ENCODE measurements around the gene TSFM.

The TSFM gene

GRCh38 chr12:57744194-57744776 lies 38.3 kb upstream of the TSFM start (continued):
- TF ChIP-seq REST (tag by site-specific recombination; IDR thresholded peaks at IDR 0.05) (no peak), ZBTB17 (tag by site-specific recombination; IDR thresholded peaks at IDR 0.05) (no peak; the same call in 1 of the 2 replicates), ZNF148 (tag by site-specific recombination; IDR thresholded peaks at IDR 0.05; ENCODE audit: borderline replicate concordance) (no peak), ZNF175 (tag by site-specific recombination; IDR thresholded peaks at IDR 0.05) (no peak), ZSCAN4 (tag by site-specific recombination; IDR thresholded peaks at IDR 0.05) (0 out of 2 replicates have a peak, but pooled peaks have one; percentile 24), ZNF449 (tag by site-specific recombination; IDR thresholded peaks at IDR 0.05) (peak; percentile 47; the same call in 1 of the 2 replicates), ZNF521 (tag by site-specific recombination; IDR thresholded peaks at IDR 0.05) (no peak), PATZ1 (tag by site-specific recombination; IDR thresholded peaks at IDR 0.05) (no peak; the same call in 1 of the 2 replicates), ZSCAN5A (tag by site-specific recombination; IDR thresholded peaks at IDR 0.05) (no peak), ZNF664 (tag by site-specific recombination; IDR thresholded peaks at IDR 0.05) (0 out of 2 replicates have a peak, but pooled peaks have one; percentile 46), ZBTB44 (tag by site-specific recombination; IDR thresholded peaks at IDR 0.05) (0 out of 2 replicates have a peak, but pooled peaks have one; percentile 22), ZFP41 (tag by site-specific recombination; IDR thresholded peaks at IDR 0.05; ENCODE audit: borderline replicate concordance) (no peak), OVOL3 (tag by site-specific recombination; IDR thresholded peaks at IDR 0.05) (no peak), ZNF544 (tag by site-specific recombination; IDR thresholded peaks at IDR 0.05) (no peak), ZFP69B (tag by site-specific recombination; IDR thresholded peaks at IDR 0.05) (peak; percentile 69), ZFP3 (tag by site-specific recombination; IDR thresholded peaks at IDR 0.05; ENCODE audit: low read depth) (no peak), ZSCAN18 (tag by site-specific recombination; IDR thresholded peaks at IDR 0.05) (0 out of 2 replicates have a peak, but pooled peaks have one; percentile 52), ZNF488 (tag by site-specific recombination; IDR thresholded peaks at IDR 0.05) (no peak), ZSCAN30 (tag by site-specific recombination; IDR thresholded peaks at IDR 0.05) (0 out of 2 replicates have a peak, but pooled peaks have one; percentile 25), ZNF629 (tag by site-specific recombination; IDR thresholded peaks at IDR 0.05) (peak; percentile 100), KLF10 (tag by site-specific recombination; IDR thresholded peaks at IDR 0.05) (peak; percentile 56), ZNF138 (tag by site-specific recombination; IDR thresholded peaks at IDR 0.05; ENCODE audit: borderline replicate concordance) (no peak)

Measured in HEK293 (cell line).